Chondrocyte (in vitro differentiated cells): ENCODE measurements around the gene STK32A. TPM values are rescaled to one million over a fixed set of nuclear protein-coding genes. Genes with fewer than 3 reads are reported as not detected.

Source experiments
- DNase-seq: peaks from one replicate; pipeline ENCODE4 v3.0.0; 2021; ENCODE audit warnings: mixed read lengths, low spot score
- H3K27ac Mint-ChIP-seq: one replicate; pipeline ENCODE4 v1.8.0; 2021; ENCODE audit warnings: mild to moderate bottlenecking, moderate library complexity, mixed read lengths; ENCODE audit not compliant: unreplicated experiment
- H3K27me3 Mint-ChIP-seq: 2 replicates; pipeline ENCODE4 v1.8.0; 2021; ENCODE audit warnings: low read depth, mixed read lengths
- H3K36me3 Mint-ChIP-seq: 2 replicates; pipeline ENCODE4 v1.8.0; 2021; ENCODE audit warnings: low read depth, mixed read lengths
- H3K4me1 Mint-ChIP-seq: 2 replicates; pipeline ENCODE4 v1.8.0; 2021; ENCODE audit warnings: low read depth, mild to moderate bottlenecking, mixed read lengths
- H3K4me3 Mint-ChIP-seq: one replicate; pipeline ENCODE4 v1.8.0; 2021; ENCODE audit warnings: mild to moderate bottlenecking, moderate library complexity, mixed read lengths; ENCODE audit not compliant: unreplicated experiment
- H3K9me3 Mint-ChIP-seq: 2 replicates; pipeline ENCODE4 v1.8.0; 2021; ENCODE audit warnings: low read depth, mixed read lengths
- total RNA-seq: library from RNA; stranded (reverse); gene quantifications from 3 replicates; pipeline ENCODE4 v1.2.1, GENCODE V29; 2021
- TF ChIP-seq, protein P1 (sequence below): fragments of 200-600 bp; sonication (generic); IDR thresholded peaks from 2 replicates; pipeline ENCODE4 v1.5.0; 2021; ENCODE audit warnings: antibody characterized with exemption, mild to moderate bottlenecking, moderate library complexity

Gene STK32A
- total RNA-seq, 1 donor from 2014 or later = 0.12 TPM

DNA sequence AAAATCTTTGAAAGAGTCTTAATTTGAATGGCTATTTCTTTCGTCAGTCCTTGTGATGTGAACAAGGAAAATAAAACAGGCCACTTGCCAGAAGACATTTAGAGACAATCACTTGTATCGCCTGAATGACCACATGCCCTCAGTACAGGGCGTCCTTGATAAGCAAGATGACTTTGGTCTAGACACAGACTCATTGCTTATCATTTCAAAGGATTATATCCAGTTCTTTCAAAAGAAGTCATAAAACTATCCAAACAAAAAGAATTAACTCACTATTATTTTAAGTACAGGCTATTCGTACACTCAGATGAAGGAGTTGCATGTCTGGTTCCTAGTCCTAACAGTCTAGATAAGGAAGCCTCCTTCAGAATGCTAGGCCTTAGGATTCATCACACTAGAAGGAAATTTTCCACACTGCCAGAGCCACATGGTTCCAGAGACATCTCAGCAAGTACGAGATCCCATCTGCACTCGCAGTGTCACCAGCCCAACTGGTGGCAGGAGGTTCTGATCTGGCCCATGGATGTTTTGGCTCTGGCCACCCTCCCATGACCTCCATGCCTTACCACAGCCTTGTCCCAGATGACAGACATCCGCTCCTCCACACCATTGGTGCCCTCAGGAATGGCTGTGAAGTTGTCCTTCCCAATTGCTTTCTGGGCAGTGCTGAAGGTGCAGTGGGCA is 165.4 kb downstream of the STK32A start:
- H3K4me1 Mint-ChIP-seq = peaks cover 22% of the 10 kb centered on the region

DNA sequence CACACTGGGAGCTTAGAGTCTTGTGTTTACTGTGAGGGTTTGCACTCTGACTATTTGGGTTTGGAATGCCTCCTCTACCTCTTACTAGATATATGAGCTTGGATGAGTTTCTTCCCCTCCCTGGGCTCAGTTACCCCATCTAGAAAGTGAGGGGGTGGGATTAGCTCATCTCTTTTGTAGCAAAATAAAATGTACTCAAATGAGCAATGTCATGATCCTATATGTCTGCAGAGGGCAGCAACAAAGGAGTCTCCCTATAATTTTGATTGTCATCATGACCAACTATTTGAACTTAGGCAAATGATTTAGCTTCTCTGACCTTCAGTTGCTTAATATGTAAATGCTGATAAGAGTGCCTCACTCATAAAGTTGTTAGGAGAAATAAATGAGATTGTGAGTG is 166.1 kb downstream of the STK32A start:
- H3K36me3 Mint-ChIP-seq = peaks cover 25% of the 10 kb centered on the region
- no peak for DNase-seq
- H3K9me3 Mint-ChIP-seq = peaks cover 8% of the 10 kb centered on the region
- H3K4me3 Mint-ChIP-seq = no peak overlapping the region
- H3K4me1 Mint-ChIP-seq = peaks cover 27% of the 10 kb centered on the region
- no peak overlapping the region for H3K27ac Mint-ChIP-seq
- no peaks in the 10 kb centered on the region for H3K27me3 Mint-ChIP-seq
- TF ChIP-seq, protein P1, sequence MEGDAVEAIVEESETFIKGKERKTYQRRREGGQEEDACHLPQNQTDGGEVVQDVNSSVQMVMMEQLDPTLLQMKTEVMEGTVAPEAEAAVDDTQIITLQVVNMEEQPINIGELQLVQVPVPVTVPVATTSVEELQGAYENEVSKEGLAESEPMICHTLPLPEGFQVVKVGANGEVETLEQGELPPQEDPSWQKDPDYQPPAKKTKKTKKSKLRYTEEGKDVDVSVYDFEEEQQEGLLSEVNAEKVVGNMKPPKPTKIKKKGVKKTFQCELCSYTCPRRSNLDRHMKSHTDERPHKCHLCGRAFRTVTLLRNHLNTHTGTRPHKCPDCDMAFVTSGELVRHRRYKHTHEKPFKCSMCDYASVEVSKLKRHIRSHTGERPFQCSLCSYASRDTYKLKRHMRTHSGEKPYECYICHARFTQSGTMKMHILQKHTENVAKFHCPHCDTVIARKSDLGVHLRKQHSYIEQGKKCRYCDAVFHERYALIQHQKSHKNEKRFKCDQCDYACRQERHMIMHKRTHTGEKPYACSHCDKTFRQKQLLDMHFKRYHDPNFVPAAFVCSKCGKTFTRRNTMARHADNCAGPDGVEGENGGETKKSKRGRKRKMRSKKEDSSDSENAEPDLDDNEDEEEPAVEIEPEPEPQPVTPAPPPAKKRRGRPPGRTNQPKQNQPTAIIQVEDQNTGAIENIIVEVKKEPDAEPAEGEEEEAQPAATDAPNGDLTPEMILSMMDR = no peak

More for the DNA sequence above, 165.4 kb downstream of the STK32A start:
- TF ChIP-seq, protein P1 = no peak
- no peaks in the 10 kb centered on the region for H3K27me3 Mint-ChIP-seq
- H3K4me3 Mint-ChIP-seq = no peak overlapping the region
- peaks cover 8% of the 10 kb centered on the region for H3K9me3 Mint-ChIP-seq
- peaks cover 31% of the 10 kb centered on the region for H3K36me3 Mint-ChIP-seq
- no peak for DNase-seq
- no peak overlapping the region for H3K27ac Mint-ChIP-seq

DNA sequence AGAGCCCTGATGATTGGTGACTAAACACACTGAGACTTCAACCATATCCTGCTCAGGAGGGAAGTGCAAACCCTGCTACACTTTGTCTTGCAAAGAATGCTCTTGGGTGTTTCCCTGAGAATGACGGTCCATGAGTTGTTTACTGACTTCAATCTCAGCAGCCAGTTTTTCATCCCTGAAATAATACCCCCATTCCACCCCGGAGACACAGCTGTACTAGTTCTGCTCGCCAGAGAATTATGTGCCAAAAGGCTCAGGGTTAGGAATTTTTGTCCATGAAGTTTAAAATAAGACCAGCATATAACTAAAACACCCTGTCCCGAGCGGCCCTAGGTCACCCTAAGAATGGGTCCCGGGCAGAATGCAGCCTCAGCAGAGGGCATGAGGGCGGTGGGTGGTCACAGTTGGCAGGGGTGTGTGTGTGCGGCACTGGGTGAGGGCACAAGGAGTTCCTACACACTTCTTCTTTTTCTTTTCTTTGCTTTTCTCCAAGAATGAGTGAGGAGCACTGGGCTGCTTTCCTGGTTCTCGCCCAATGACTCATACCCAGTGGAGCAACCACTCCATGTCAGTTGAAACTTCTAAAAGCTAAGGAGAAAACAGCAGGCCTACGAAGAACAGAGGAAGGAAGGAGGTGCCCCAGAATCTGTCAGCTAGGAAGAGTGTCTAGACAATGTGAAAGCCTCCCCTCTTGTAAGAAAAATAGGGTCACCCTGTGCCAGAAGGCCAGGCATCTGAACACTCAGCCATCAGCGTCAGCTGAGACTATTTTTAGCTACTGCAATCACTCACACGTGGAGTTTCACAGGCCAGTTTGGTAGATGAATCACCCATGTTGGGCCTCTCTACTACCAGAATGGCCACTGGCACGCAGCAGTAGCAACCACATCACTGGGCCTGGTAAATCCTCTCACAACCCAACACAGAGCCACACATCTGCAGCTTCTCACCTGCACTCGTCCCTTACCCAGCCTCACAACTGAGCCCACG is 169.1 kb downstream of the STK32A start:
- Mint-ChIP-seq H3K27me3 (no peaks in the 10 kb centered on the region), H3K4me3 (peak overlapping the region; percentile 0), H3K36me3 (peaks cover 12% of the 10 kb centered on the region), H3K4me1 (peaks cover 52% of the 10 kb centered on the region), H3K27ac (peak overlapping the region; percentile 99), H3K9me3 (peaks cover 8% of the 10 kb centered on the region)
- TF ChIP-seq, protein P1 = no peak
- no peak for DNase-seq

DNA sequence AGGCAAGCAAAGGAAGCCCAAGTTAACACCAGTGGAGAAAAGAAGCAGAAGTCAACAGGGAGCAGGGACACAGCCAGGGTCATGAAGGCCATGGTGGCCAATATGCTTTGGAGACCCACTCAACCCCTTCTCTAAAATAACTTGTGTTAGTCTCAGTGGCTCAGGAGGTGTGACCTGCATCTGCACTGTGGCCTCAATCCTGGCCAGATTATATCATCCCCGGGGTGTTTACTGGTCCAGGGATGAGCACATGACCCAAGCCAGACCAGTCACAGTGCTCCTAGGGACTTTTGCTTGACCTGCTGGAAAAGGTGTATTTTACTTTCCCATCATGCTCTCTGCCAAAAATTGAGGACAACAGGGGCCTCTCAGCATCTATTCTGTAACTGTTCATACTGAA is 169.9 kb downstream of the STK32A start:
- H3K27ac Mint-ChIP-seq = peak overlapping the region; percentile 99
- H3K36me3 Mint-ChIP-seq = peaks cover 12% of the 10 kb centered on the region
- peaks cover 8% of the 10 kb centered on the region for H3K9me3 Mint-ChIP-seq
- H3K4me3 Mint-ChIP-seq = no peak overlapping the region
- TF ChIP-seq, protein P1 = no peak
- H3K27me3 Mint-ChIP-seq = no peaks in the 10 kb centered on the region
- DNase-seq = no peak
- H3K4me1 Mint-ChIP-seq = peaks cover 52% of the 10 kb centered on the region

DNA sequence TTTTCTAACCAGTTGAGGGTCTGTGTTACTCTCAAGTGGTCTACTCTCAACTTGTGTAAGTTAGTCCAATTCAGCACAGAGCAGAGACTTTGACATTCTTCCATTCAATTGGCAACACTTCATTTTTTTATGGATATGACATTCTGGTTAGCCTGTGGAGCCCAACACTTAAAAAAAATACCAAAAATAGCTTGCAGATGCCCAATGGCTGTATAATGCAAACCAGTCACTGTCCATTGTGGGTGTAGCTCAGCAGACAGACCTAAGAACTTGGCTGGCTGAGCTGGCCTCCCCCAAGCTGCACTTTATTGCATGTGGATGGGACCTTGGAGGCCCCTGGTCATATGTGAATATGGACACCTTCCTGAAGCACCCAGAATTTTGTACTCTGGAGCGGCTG is 171.8 kb downstream of the STK32A start:
- Mint-ChIP-seq H3K36me3 (peaks cover 5% of the 10 kb centered on the region), H3K27ac (peak overlapping the region; percentile 94), H3K9me3 (peaks cover 8% of the 10 kb centered on the region), H3K4me3 (no peak overlapping the region), H3K27me3 (no peaks in the 10 kb centered on the region), H3K4me1 (peaks cover 65% of the 10 kb centered on the region)
- DNase-seq = no peak
- TF ChIP-seq, protein P1 = no peak
